SK-N-SH (cell line): ENCODE results near the gene PDK4.

Source experiments
- EP300 ChIP-seq, 2 experiments: IDR thresholded peaks; 2 replicates each; pipeline versions ENCODE4 v1.4.0 to v1.6.1; 2012; ENCODE audit warnings: borderline replicate concordance in 1 of 2, low read depth in 1 of 2, low read length in 1 of 2
- FOSL2 ChIP-seq: IDR thresholded peaks from 2 replicates; pipeline ENCODE4 v1.4.0; 2012; ENCODE audit warnings: low read depth, mild to moderate bottlenecking, moderate library complexity, borderline replicate concordance
- GATA2 ChIP-seq: sonication (generic); formaldehyde crosslinking; IDR thresholded peaks from 2 replicates; pipeline ENCODE4 v1.5.0; 2020; ENCODE audit warnings: mild to moderate bottlenecking, missing genetic modification reagents
- YY1 ChIP-seq: IDR thresholded peaks from 2 replicates; pipeline ENCODE4 v1.4.0; 2012; ENCODE audit warnings: low read depth, mild to moderate bottlenecking
- TF ChIP-seq, protein P1 (sequence below): fragments of 200-600 bp; sonication (generic); IDR thresholded peaks from 2 replicates; pipeline ENCODE4 v1.6.1; 2017; ENCODE audit warnings: antibody characterized with exemption, mild to moderate bottlenecking, moderate library complexity

DNA sequence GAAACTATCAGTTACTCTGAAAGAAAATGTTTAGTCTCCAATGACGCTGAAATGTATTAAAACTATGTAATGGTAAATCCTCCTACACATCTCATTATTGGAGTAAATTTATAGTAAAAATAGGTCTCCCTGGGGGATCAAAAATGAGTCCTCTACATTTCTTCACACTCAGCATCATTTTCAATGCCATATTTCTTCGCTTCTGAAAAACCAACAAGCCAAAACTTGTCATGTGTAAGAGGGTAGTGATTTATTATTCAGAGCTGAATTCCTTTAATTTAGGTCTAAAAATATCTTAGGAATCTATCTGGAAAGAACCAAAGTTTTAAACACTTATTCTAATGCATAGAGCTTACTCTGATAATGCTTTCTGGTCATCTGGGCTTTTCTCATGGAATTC is 3.0 kb downstream of the PDK4 start:
- TF ChIP-seq, protein P1, sequence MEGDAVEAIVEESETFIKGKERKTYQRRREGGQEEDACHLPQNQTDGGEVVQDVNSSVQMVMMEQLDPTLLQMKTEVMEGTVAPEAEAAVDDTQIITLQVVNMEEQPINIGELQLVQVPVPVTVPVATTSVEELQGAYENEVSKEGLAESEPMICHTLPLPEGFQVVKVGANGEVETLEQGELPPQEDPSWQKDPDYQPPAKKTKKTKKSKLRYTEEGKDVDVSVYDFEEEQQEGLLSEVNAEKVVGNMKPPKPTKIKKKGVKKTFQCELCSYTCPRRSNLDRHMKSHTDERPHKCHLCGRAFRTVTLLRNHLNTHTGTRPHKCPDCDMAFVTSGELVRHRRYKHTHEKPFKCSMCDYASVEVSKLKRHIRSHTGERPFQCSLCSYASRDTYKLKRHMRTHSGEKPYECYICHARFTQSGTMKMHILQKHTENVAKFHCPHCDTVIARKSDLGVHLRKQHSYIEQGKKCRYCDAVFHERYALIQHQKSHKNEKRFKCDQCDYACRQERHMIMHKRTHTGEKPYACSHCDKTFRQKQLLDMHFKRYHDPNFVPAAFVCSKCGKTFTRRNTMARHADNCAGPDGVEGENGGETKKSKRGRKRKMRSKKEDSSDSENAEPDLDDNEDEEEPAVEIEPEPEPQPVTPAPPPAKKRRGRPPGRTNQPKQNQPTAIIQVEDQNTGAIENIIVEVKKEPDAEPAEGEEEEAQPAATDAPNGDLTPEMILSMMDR: no peak
- TF ChIP-seq YY1 (no peak), EP300 (IDR thresholded peaks at IDR 0.05; ENCODE audit: borderline replicate concordance in 1 of 2, low read depth in 1 of 2, low read length in 1 of 2) (no peak), FOSL2 (no peak), GATA2 (CRISPR knock-in tag) (no peak)
